ENCODE measurements around the gene NOS3. TPM values are rescaled to one million over a fixed set of nuclear protein-coding genes. Genes with fewer than 3 reads are reported as not detected.

Gene NOS3
- total RNA-seq, 1 experiment from 2014 or later = 3.2 TPM

DNA sequence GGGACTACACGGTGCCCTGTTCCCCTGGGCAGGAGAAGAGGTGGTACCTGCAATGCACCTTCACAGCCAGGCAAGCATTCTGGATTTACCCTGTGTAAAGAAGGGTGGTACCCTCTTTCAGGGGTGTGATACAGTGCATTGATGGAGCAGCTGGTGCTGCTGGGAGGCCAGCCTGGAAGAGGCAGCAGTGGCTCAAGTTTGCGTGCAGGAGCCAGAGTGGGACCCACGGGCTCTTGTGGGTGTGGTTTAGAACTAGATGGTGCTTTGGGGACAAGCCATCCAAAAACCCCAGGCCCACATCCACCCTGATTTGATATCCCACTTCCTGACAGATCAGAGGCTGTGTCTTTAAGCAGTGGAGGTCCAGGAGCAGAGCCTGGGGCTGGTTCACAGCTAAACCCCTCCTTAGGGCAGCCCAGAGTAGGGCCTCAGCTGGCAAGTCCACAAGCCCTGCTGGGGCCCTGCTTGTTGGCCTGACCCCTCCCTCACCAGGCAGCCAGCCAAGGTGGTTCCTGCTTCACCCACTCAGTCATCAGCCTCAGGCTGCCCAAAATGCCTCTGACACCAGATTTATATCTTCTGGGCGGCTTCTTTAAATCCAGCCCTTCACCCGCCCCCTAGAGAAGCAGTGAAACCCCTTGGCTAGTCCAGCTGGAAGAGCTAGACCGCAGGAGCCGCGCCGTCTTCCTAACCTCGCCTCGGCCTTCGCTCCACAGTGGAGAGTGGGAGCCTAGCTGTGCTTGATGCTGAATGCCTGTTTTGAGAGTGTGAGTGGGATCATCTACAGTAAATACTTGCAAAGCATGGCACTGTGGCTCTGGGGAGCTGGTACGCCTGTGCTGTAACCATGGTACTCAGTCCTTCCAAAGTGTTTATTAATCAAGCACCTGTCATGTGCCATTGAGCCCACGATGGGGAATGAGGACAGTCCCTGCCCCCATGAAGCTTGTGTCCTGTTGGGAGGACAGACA, 56.1 kb downstream of the NOS3 start:
- Histone ChIP-seq H3K36me3 (ENCODE audit: low read depth) (no peaks in the 10 kb centered on the region), H3K27ac (no peak overlapping the region), H3K4me1 (replicated peaks; ENCODE audit: insufficient read depth) (peaks cover 18% of the 10 kb centered on the region), H4K20me1 (ENCODE audit: insufficient read depth) (no peaks in the 10 kb centered on the region), H3K4me2 (peak overlapping the region; percentile 40), H3K9me2 (ENCODE audit: insufficient read depth) (no peaks in the 10 kb centered on the region), H3F3A (ENCODE audit: insufficient read depth, low read depth) (peaks cover 14% of the 10 kb centered on the region; the same call in 1 of the 2 replicates), H3K4me3 (no peak overlapping the region), H3K27me3 (ENCODE audit: insufficient read depth, low read depth) (no peaks in the 10 kb centered on the region), H3K79me2 (ENCODE audit: low read depth) (no peaks in the 10 kb centered on the region), H3K9me3 (ENCODE audit: insufficient read depth, low read depth) (no peaks in the 10 kb centered on the region), H2AFZ (no peak overlapping the region)
- TF ChIP-seq EZH2 (IDR thresholded peaks at IDR 0.05; ENCODE audit: low read depth) (no peak), CTCF (conservative IDR thresholded peaks at IDR 0.05) (no peak)
- BruUV-seq (replicated peaks) = no TSS peak
- ChIA-PET POLR2A (ENCODE audit: unreplicated experiment) (interaction anchor here (1.1 kb wide), 1 partner anchor 18 kb away, joined by 9 read pairs; the partner anchor contains the start of gene ABCB8), CTCF (interaction anchor here (0.6 kb wide), 1 partner anchor 310 kb away, joined by 6 read pairs; no protein-coding TSS in a partner anchor)
- DNase-seq = peak; percentile 78 to 93
- intact Hi-C loops (cut with micrococcal nuclease; ENCODE audit: unreplicated experiment) = no loop called here

GRCh38 chr7:151047976-151048815, 57.4 kb downstream of the NOS3 start, which contains the start of gene ASIC3:
Gene ASIC3 (plus strand): TSS chr7:151048531. CDS start chr7:151048886, 355 bp downstream.
- Histone ChIP-seq H3K27ac (no peak within 1 kb of the TSS), H3K4me3 (no peak within 1 kb of the TSS), H3K9me3 (ENCODE audit: insufficient read depth, low read depth) (no peaks in the 10 kb centered on the region), H2AFZ (no peak within 1 kb of the TSS), H3K27me3 (ENCODE audit: insufficient read depth, low read depth) (no peaks in the 10 kb centered on the region), H4K20me1 (ENCODE audit: insufficient read depth) (no peaks in the 10 kb centered on the region), H3K9me2 (ENCODE audit: insufficient read depth) (no peaks in the 10 kb centered on the region), H3K36me3 (ENCODE audit: low read depth) (no peaks in the 10 kb centered on the region), H3K4me2 (peak within 1 kb of the TSS; percentile 40), H3K79me2 (ENCODE audit: low read depth) (no peaks in the 10 kb centered on the region), H3F3A (ENCODE audit: insufficient read depth, low read depth) (peaks cover 18% of the 10 kb centered on the region; the same call in 1 of the 2 replicates), H3K4me1 (replicated peaks; ENCODE audit: insufficient read depth) (peaks cover 18% of the 10 kb centered on the region)
- BruUV-seq (replicated peaks) = no TSS peak
- POLR2A ChIA-PET (ENCODE audit: unreplicated experiment) = no interaction called here
- TF ChIP-seq EZH2 (IDR thresholded peaks at IDR 0.05; ENCODE audit: low read depth) (no peak), CTCF (conservative IDR thresholded peaks at IDR 0.05) (no peak)
- intact Hi-C loops (cut with micrococcal nuclease; ENCODE audit: unreplicated experiment) = no loop called here
- DNase-seq = no peak
- CTCF ChIA-PET = interaction anchor here (0.7 kb wide), 1 partner anchor 308 kb away, joined by 17 read pairs; no protein-coding TSS in a partner anchor

DNA sequence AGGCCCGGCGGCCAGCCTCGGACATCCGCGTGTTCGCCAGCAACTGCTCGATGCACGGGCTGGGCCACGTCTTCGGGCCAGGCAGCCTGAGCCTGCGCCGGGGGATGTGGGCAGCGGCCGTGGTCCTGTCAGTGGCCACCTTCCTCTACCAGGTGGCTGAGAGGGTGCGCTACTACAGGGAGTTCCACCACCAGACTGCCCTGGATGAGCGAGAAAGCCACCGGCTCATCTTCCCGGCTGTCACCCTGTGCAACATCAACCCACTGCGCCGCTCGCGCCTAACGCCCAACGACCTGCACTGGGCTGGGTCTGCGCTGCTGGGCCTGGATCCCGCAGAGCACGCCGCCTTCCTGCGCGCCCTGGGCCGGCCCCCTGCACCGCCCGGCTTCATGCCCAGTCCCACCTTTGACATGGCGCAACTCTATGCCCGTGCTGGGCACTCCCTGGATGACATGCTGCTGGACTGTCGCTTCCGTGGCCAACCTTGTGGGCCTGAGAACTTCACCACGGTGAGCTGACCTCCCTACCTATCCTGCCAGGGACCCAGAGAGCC, 58.2 kb downstream of the NOS3 start:
- Histone ChIP-seq H3K27ac (no peak overlapping the region), H3K4me2 (no peak overlapping the region), H3K79me2 (ENCODE audit: low read depth) (no peaks in the 10 kb centered on the region), H2AFZ (no peak overlapping the region), H3K9me3 (ENCODE audit: insufficient read depth, low read depth) (no peaks in the 10 kb centered on the region), H3K9me2 (ENCODE audit: insufficient read depth) (no peaks in the 10 kb centered on the region), H4K20me1 (ENCODE audit: insufficient read depth) (no peaks in the 10 kb centered on the region), H3K27me3 (ENCODE audit: insufficient read depth, low read depth) (no peaks in the 10 kb centered on the region), H3K36me3 (ENCODE audit: low read depth) (no peaks in the 10 kb centered on the region), H3K4me1 (replicated peaks; ENCODE audit: insufficient read depth) (peaks cover 18% of the 10 kb centered on the region), H3K4me3 (no peak overlapping the region), H3F3A (ENCODE audit: insufficient read depth, low read depth) (peaks cover 18% of the 10 kb centered on the region; the same call in 1 of the 2 replicates)
- no TSS peak for BruUV-seq (replicated peaks)
- POLR2A ChIA-PET (ENCODE audit: unreplicated experiment) = no interaction called here
- no peak for DNase-seq
- CTCF ChIA-PET = interaction anchor here (0.7 kb wide), 1 partner anchor 309 kb away, joined by 17 read pairs; no protein-coding TSS in a partner anchor
- no peak for TF ChIP-seq CTCF (conservative IDR thresholded peaks at IDR 0.05)
- no peak for TF ChIP-seq EZH2 (IDR thresholded peaks at IDR 0.05; ENCODE audit: low read depth)
- intact Hi-C loops (cut with micrococcal nuclease; ENCODE audit: unreplicated experiment) = no loop called here

Data from PC-9 (cell line).